SK-N-SH treated with all-trans-retinoic acid at 6 μM for 48 hours (cell line): ENCODE measurements around the gene CLHC1.

ENCODE experiments used
- ATAC-seq: fragments of 200-7000 bp; cut with Tn5 transposase; 3 replicates; pipeline ENCODE4 v1.9.1; 2020; ENCODE audit warnings: mild to moderate bottlenecking, moderate library complexity
- ARNTL ChIP-seq: fragments of 450-650 bp; formaldehyde crosslinking; IDR thresholded peaks from 2 replicates; pipeline ENCODE4 v1.5.0; 2020; ENCODE audit warnings: low read depth, mild to moderate bottlenecking, moderate library complexity, borderline replicate concordance
- BACH2 ChIP-seq: fragments of 250-450 bp; sonication (Bioruptor Pico); IDR thresholded peaks from 2 replicates; pipeline ENCODE4 v1.9.0; 2021; ENCODE audit warnings: mild to moderate bottlenecking, borderline replicate concordance
- CSDC2 ChIP-seq: fragments of 250-450 bp; sonication (Bioruptor Pico); IDR thresholded peaks from 2 replicates; pipeline ENCODE4 v1.5.0; 2020; ENCODE audit warnings: mild to moderate bottlenecking, moderate library complexity
- ESRRG ChIP-seq: fragments of 250-450 bp; sonication (Bioruptor Pico); IDR thresholded peaks from 2 replicates; pipeline ENCODE4 v1.6.1; 2021; ENCODE audit warnings: mild to moderate bottlenecking
- GLIS3 ChIP-seq: fragments of 250-450 bp; sonication (Bioruptor Pico); IDR thresholded peaks from 2 replicates; pipeline ENCODE4 v1.5.0; 2020; ENCODE audit warnings: mild to moderate bottlenecking, moderate library complexity
- ISL1 ChIP-seq: fragments of 250-450 bp; sonication (Bioruptor Pico); IDR thresholded peaks from 2 replicates; pipeline ENCODE4 v2.1.2; 2022; ENCODE audit warnings: mild to moderate bottlenecking, moderate library complexity
- OSR1 ChIP-seq: fragments of 250-450 bp; sonication (Bioruptor Pico); IDR thresholded peaks from 2 replicates; pipeline ENCODE4 v1.8.0; 2022; ENCODE audit warnings: moderate library complexity, mild to moderate bottlenecking, inconsistent platforms
- PPARA ChIP-seq: fragments of 250-450 bp; sonication (Bioruptor Pico); IDR thresholded peaks from 2 replicates; pipeline ENCODE4 v1.5.0; 2020; ENCODE audit warnings: mild to moderate bottlenecking, borderline replicate concordance
- RARB ChIP-seq: fragments of 250-450 bp; sonication (Bioruptor Pico); IDR thresholded peaks from 2 replicates; pipeline ENCODE4 v1.8.0; 2021; ENCODE audit warnings: mild to moderate bottlenecking, moderate library complexity
- TOX ChIP-seq: fragments of 250-450 bp; sonication (Bioruptor Pico); IDR thresholded peaks from 2 replicates; pipeline ENCODE4 v1.8.0; 2021; ENCODE audit warnings: mild to moderate bottlenecking, moderate library complexity, borderline replicate concordance
- ZC3H10 ChIP-seq: fragments of 250-450 bp; sonication (Bioruptor Pico); IDR thresholded peaks from 2 replicates; pipeline ENCODE4 v1.5.1; 2021; ENCODE audit warnings: mild to moderate bottlenecking, moderate library complexity
- ZFP3 ChIP-seq: fragments of 250-450 bp; sonication (Bioruptor Pico); IDR thresholded peaks from 2 replicates; pipeline ENCODE4 v1.5.0; 2020; ENCODE audit warnings: mild to moderate bottlenecking, moderate library complexity
- ZFP30 ChIP-seq: fragments of 450-650 bp; formaldehyde crosslinking; IDR thresholded peaks from 2 replicates; pipeline ENCODE4 v1.5.0; 2022; ENCODE audit warnings: mild to moderate bottlenecking, moderate library complexity
- ZNF565 ChIP-seq: fragments of 450-650 bp; formaldehyde crosslinking; conservative IDR thresholded peaks from 2 replicates; pipeline ENCODE4 v1.5.0; 2020; ENCODE audit warnings: low read depth, mild to moderate bottlenecking, moderate library complexity
- ZNF70 ChIP-seq: fragments of 450-650 bp; formaldehyde crosslinking; IDR thresholded peaks from 2 replicates; pipeline ENCODE4 v1.5.0; 2020; ENCODE audit warnings: mild to moderate bottlenecking, moderate library complexity
- ZNF8 ChIP-seq: fragments of 450-650 bp; formaldehyde crosslinking; IDR thresholded peaks from 2 replicates; pipeline ENCODE4 v1.5.0; 2020; ENCODE audit warnings: mild to moderate bottlenecking, moderate library complexity
- TF ChIP-seq, protein P1 (sequence below): fragments of 250-450 bp; sonication (Bioruptor Pico); IDR thresholded peaks from 2 replicates; pipeline ENCODE4 v1.8.0; 2021; ENCODE audit warnings: low read depth, mild to moderate bottlenecking, moderate library complexity, borderline replicate concordance
- TF ChIP-seq, protein P2 (sequence below): fragments of 250-450 bp; sonication (Bioruptor Pico); IDR thresholded peaks from 2 replicates; pipeline ENCODE4 v1.8.0; 2020; ENCODE audit warnings: mild to moderate bottlenecking, moderate library complexity, borderline replicate concordance
- TF ChIP-seq, protein P3 (sequence below): fragments of 250-450 bp; sonication (Bioruptor Pico); IDR thresholded peaks from 2 replicates; pipeline ENCODE4 v1.5.0; 2020; ENCODE audit warnings: mild to moderate bottlenecking, moderate library complexity

CLHC1 gene

DNA sequence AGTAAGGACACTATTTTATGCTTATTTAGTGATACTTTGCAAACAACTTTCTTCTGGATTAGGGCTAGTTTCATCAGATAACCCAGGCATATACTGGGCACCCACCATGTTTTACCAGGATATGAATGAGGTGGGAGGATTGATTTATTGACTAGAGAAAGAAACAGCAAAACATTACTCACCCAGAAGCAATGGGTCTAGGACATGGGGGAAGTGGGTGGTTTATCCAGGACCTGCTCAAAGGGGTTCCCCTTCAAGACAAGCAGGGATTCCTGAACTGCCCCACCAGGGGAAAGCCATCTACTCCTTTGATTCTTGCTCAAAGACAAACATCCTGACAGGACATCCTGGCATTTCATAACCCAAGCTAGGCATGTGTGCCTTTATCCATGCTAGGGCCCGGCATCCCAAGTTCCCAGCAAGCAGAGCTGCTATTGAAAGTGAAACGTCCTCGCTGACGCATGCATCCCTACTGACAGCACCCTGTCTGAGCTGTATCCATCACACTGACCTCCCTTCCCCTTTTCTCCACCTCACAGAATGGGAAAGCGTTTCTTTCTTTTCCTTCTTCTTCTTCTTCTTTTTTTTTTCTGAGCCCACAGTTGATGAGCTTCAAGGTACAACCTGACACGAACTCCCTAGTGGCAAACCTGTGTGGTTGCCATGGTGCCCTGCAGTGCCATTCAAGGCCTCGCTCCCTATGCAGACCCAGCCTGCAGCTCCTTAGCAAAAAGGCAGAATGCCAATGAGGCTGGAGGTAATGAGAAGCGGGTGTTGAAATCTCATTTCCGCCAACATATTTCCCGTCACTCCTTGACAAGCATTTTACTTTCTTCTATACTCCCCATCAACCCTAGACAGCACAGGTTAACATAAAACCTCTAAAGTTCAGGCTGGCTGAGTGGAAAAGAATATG, 70.5 kb downstream of the CLHC1 start:
- TF ChIP-seq ZFP3, result no peak
- TF ChIP-seq ZNF8 (CRISPR knock-in tag), result no peak
- no peak for TF ChIP-seq ZNF70 (CRISPR knock-in tag)
- no peak for TF ChIP-seq CSDC2
- ATAC-seq, result no peak

DNA sequence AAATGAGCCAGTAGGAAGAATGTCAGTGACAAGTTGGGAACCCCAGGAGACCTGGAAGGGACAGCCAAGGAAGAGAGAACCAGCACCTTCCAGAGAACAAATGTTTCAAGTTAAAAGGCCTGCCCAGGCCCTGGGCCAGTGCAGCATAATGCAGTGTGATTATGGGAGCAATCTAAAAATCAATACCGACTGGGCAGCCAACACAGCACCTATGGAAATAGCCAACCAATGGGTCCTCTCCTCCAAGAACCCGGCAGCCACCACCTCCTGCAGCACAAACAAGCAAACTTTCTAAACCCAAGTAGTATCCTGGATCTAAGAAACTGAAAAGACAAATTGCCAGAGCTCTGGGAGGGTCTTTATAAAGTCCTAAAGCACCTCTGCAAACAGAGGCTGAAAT, 71.7 kb downstream of the CLHC1 start:
- no peak for TF ChIP-seq OSR1 (CRISPR knock-in tag)
- ATAC-seq, result no peak

DNA sequence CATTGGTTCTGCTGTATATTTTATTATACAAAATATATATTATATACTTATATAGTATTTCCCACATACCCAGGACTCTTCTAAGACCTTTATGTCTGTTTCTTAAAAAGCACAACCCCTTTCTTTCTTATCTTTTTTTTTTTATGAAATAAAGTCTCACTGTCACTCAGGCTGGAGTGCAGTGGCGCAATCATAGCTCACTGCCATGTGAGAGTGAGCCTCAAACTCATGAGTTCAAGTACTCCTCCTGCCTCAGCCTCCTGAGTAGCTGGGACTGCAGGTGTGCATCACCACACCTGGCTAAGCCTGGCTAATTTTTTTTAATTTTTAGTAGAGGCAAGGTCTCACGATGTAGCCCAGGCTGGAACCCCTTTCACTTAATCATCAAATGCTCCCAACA, 72.3 kb downstream of the CLHC1 start:
- TF ChIP-seq, protein P1, sequence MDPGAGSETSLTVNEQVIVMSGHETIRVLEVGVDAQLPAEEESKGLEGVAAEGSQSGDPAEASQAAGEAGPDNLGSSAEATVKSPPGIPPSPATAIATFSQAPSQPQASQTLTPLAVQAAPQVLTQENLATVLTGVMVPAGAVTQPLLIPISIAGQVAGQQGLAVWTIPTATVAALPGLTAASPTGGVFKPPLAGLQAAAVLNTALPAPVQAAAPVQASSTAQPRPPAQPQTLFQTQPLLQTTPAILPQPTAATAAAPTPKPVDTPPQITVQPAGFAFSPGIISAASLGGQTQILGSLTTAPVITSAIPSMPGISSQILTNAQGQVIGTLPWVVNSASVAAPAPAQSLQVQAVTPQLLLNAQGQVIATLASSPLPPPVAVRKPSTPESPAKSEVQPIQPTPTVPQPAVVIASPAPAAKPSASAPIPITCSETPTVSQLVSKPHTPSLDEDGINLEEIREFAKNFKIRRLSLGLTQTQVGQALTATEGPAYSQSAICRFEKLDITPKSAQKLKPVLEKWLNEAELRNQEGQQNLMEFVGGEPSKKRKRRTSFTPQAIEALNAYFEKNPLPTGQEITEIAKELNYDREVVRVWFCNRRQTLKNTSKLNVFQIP (CRISPR knock-in tag), result no peak
- no peak for TF ChIP-seq BACH2
- no peak for TF ChIP-seq ESRRG
- TF ChIP-seq ZFP30, result no peak
- no peak for TF ChIP-seq PPARA (CRISPR knock-in tag)
- TF ChIP-seq ARNTL, result no peak
- TF ChIP-seq CSDC2, result no peak
- TF ChIP-seq ZC3H10 (CRISPR knock-in tag), result no peak
- no peak for TF ChIP-seq RARB
- no peak for ATAC-seq

DNA sequence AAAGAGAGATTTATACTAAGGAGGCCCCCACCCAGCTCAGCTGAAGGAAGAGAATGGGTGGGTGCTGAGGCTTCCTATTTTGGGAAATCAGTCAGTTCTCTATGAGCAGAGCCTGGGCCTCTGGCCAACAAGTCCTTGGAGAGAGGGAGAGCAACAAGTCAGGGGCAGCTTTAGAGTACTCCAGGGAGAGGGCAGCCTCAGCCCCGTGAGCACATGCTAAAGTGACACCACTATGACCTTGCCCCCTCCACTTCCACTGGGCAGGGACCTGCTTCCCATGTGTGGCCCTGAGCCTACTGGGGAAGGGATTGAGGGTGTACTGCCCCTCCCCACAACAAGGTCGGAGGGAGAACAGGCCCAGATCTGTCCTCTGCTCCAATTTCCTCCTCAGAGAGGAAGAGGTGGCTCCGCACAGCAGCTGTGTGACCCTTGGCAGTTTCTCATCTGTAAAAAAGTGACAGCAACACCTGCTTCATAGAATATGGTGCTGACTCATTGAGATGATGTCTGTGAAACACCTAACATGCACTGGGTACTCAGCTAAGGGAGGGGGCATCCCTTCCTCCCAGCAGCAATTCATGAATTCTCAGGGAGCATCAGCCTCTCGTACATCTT, 72.9 kb downstream of the CLHC1 start:
- ATAC-seq, result no peak
- TF ChIP-seq ZNF565 (CRISPR knock-in tag), result no peak
- TF ChIP-seq ZFP3, result no peak
- TF ChIP-seq OSR1 (CRISPR knock-in tag), result no peak
- TF ChIP-seq ZNF70 (CRISPR knock-in tag), result no peak
- no peak for TF ChIP-seq CSDC2
- TF ChIP-seq, protein P2, sequence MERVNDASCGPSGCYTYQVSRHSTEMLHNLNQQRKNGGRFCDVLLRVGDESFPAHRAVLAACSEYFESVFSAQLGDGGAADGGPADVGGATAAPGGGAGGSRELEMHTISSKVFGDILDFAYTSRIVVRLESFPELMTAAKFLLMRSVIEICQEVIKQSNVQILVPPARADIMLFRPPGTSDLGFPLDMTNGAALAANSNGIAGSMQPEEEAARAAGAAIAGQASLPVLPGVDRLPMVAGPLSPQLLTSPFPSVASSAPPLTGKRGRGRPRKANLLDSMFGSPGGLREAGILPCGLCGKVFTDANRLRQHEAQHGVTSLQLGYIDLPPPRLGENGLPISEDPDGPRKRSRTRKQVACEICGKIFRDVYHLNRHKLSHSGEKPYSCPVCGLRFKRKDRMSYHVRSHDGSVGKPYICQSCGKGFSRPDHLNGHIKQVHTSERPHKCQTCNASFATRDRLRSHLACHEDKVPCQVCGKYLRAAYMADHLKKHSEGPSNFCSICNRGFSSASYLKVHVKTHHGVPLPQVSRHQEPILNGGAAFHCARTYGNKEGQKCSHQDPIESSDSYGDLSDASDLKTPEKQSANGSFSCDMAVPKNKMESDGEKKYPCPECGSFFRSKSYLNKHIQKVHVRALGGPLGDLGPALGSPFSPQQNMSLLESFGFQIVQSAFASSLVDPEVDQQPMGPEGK (CRISPR knock-in tag), result no peak
- no peak for TF ChIP-seq TOX (CRISPR knock-in tag)
- TF ChIP-seq, protein P3, sequence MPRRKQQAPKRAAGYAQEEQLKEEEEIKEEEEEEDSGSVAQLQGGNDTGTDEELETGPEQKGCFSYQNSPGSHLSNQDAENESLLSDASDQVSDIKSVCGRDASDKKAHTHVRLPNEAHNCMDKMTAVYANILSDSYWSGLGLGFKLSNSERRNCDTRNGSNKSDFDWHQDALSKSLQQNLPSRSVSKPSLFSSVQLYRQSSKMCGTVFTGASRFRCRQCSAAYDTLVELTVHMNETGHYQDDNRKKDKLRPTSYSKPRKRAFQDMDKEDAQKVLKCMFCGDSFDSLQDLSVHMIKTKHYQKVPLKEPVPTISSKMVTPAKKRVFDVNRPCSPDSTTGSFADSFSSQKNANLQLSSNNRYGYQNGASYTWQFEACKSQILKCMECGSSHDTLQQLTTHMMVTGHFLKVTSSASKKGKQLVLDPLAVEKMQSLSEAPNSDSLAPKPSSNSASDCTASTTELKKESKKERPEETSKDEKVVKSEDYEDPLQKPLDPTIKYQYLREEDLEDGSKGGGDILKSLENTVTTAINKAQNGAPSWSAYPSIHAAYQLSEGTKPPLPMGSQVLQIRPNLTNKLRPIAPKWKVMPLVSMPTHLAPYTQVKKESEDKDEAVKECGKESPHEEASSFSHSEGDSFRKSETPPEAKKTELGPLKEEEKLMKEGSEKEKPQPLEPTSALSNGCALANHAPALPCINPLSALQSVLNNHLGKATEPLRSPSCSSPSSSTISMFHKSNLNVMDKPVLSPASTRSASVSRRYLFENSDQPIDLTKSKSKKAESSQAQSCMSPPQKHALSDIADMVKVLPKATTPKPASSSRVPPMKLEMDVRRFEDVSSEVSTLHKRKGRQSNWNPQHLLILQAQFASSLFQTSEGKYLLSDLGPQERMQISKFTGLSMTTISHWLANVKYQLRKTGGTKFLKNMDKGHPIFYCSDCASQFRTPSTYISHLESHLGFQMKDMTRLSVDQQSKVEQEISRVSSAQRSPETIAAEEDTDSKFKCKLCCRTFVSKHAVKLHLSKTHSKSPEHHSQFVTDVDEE, result no peak
- no peak for TF ChIP-seq ISL1
- no peak for TF ChIP-seq GLIS3 (CRISPR knock-in tag)

DNA sequence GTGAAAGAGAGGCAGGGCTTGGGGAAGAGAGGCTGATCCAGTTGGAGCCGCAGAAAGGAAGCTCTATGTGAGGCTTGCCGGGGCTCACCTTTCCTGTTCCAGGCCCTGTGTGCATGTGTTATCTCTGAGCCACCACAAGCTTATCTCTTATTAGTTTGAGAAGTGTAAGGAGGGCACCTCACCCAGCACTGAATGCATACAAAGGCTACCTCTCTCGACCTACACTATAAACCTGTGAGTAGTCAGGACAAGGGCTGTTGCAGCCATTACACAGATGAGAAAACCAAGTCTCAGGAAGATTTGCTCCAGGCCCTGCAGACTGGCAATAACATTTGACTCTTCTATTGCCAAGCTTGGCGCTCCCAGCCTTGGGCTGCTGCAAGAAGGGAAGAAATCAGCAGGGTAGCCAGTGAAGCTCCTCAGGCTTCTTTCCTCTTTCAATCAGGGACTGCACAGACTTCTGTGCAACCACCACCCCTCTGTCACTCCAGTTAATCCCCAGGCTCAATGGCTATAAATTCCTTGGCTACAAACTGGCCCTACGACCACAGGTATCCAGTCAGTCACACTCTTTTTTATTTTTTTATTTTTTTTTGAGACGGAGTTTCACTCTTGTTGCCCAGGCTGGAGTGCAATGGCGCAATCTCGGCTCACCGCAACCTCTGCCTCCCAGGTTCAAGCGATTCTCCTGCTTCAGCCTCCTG, 73.8 kb downstream of the CLHC1 start:
- ATAC-seq, result no peak
- TF ChIP-seq GLIS3 (CRISPR knock-in tag) (no peak), TOX (CRISPR knock-in tag) (no peak), PPARA (CRISPR knock-in tag) (no peak), ZNF565 (CRISPR knock-in tag) (no peak), OSR1 (CRISPR knock-in tag) (no peak)
